Endodermal cell (in vitro differentiated cells): ENCODE measurements around the gene INPP4A. TPM values are rescaled to one million over a fixed set of nuclear protein-coding genes. Genes with fewer than 3 reads are reported as not detected.

Experiments used
- DNase-seq: peaks from one replicate; pipeline ENCODE4 v3.0.0-alpha.2; 2017
- H3K27ac ChIP-seq: 2 replicates; pipeline ENCODE4 v1.5.1; 2013; ENCODE audit warnings: mild to moderate bottlenecking, low read depth, low read length, moderate library complexity
- H3K27me3 ChIP-seq: 2 replicates; pipeline ENCODE4 v1.6.1; 2013; ENCODE audit warnings: mild to moderate bottlenecking, low read length, moderate library complexity; ENCODE audit not compliant: insufficient read depth, control insufficient read depth, poor library complexity, severe bottlenecking
- H3K36me3 ChIP-seq: 2 replicates; pipeline ENCODE4 v1.7.0; 2013; ENCODE audit warnings: mild to moderate bottlenecking, low read length, moderate library complexity; ENCODE audit not compliant: control insufficient read depth, insufficient read depth
- H3K4me1 ChIP-seq: one replicate; pipeline ENCODE4 v1.7.0; 2013; ENCODE audit warnings: low read length; ENCODE audit not compliant: control insufficient read depth, insufficient read depth
- H3K4me3 ChIP-seq: 2 replicates; pipeline ENCODE4 v1.5.1; 2013; ENCODE audit warnings: mild to moderate bottlenecking, low read length, moderate library complexity
- H3K9ac ChIP-seq: 2 replicates; pipeline ENCODE4 v1.6.1; 2013; ENCODE audit warnings: mild to moderate bottlenecking, low read length, moderate library complexity; ENCODE audit not compliant: poor library complexity, severe bottlenecking; ENCODE audit errors: extremely low read depth
- H3K9me3 ChIP-seq: 2 replicates; pipeline ENCODE4 v1.6.1; 2013; ENCODE audit warnings: mild to moderate bottlenecking, low read length, moderate library complexity; ENCODE audit not compliant: control insufficient read depth
- H3K27ac Mint-ChIP-seq: 2 replicates; pipeline ENCODE4 v1.8.0; 2020; ENCODE audit warnings: mixed read lengths
- H3K27me3 Mint-ChIP-seq: 2 replicates; pipeline ENCODE4 v1.8.0; 2021; ENCODE audit warnings: mild to moderate bottlenecking, mixed read lengths; ENCODE audit not compliant: insufficient read depth
- H3K36me3 Mint-ChIP-seq: 2 replicates; pipeline ENCODE4 v1.8.0; 2020; ENCODE audit warnings: low read depth, mixed read lengths
- H3K4me1 Mint-ChIP-seq: 2 replicates; pipeline ENCODE4 v1.8.0; 2020; ENCODE audit warnings: mixed read lengths
- H3K4me3 Mint-ChIP-seq: 2 replicates; pipeline ENCODE4 v1.8.0; 2020; ENCODE audit warnings: mild to moderate bottlenecking, moderate library complexity, mixed read lengths
- H3K9me3 Mint-ChIP-seq: 2 replicates; pipeline ENCODE4 v1.8.0; 2020; ENCODE audit warnings: mild to moderate bottlenecking, mixed read lengths
- CTCF ChIP-seq: fragments of 200-600 bp; sonication (generic); conservative IDR thresholded peaks from 2 replicates; pipeline ENCODE4 v1.5.0; 2021; ENCODE audit warnings: antibody characterized with exemption, mild to moderate bottlenecking
- WGBS, 2 experiments: methylation state at CpG; one replicate each; pipeline versions ENCODE4 v1.1.5 to v1.1.7; 2013; ENCODE audit warnings: missing lambda C conversion rate in 2 of 2, mixed read lengths in 1 of 2; ENCODE audit not compliant: insufficient coverage in 1 of 2, insufficient read length in 1 of 2; 5-methylcytosine and 5-hydroxymethylcytosine counted together
- total RNA-seq, 2 donors: library from RNA; stranded (reverse); fragmentation: NEBNext Ultra II Directional in 1 of 2; extraction: Animal tissue kit (Norgen Biotek cat#: 25700) in 1 of 2; gene quantifications; 2 replicates in 1 of 2; 3 replicates in 1 of 2; pipeline ENCODE4 v1.2.1, GENCODE V29; 2021

INPP4A gene
- total RNA-seq, 2 donors from 2014 or later, result 84.9 to 94.2 TPM

GRCh38 chr2:98505311-98505808, 60.7 kb downstream of the INPP4A start:
- no peaks in the 10 kb centered on the region for H3K9me3 ChIP-seq
- peaks cover 47% of the 10 kb centered on the region for H3K36me3 ChIP-seq
- H3K36me3 Mint-ChIP-seq, result peaks cover 22% of the 10 kb centered on the region
- no peak overlapping the region for H3K9ac ChIP-seq
- no peak overlapping the region for H3K4me3 ChIP-seq
- H3K4me3 Mint-ChIP-seq, result no peak overlapping the region
- peaks cover 67% of the 10 kb centered on the region for H3K4me1 Mint-ChIP-seq
- peaks cover 27% of the 10 kb centered on the region for H3K4me1 ChIP-seq
- no peak for DNase-seq
- no peak overlapping the region for H3K27ac ChIP-seq
- H3K27ac Mint-ChIP-seq, result no peak overlapping the region
- H3K9me3 Mint-ChIP-seq, result no peaks in the 10 kb centered on the region
- no peak for TF ChIP-seq CTCF
- H3K27me3 Mint-ChIP-seq, result no peaks in the 10 kb centered on the region
- H3K27me3 ChIP-seq, result no peaks in the 10 kb centered on the region
- 74 to 93% methylated on average over 4 to 7 of the region's 7 CpGs for WGBS, 2 experiments

- no peak for TF ChIP-seq CTCF
- Histone ChIP-seq H3K27me3 (no peaks in the 10 kb centered on the region), H3K4me1 (peaks cover 28% of the 10 kb centered on the region), H3K9ac (no peak overlapping the region), H3K9me3 (no peaks in the 10 kb centered on the region), H3K4me3 (no peak overlapping the region), H3K27ac (no peak overlapping the region), H3K36me3 (peaks cover 48% of the 10 kb centered on the region)
- Mint-ChIP-seq H3K36me3 (peaks cover 19% of the 10 kb centered on the region), H3K27me3 (no peaks in the 10 kb centered on the region), H3K27ac (no peak overlapping the region), H3K4me3 (no peak overlapping the region), H3K9me3 (no peaks in the 10 kb centered on the region), H3K4me1 (peaks cover 64% of the 10 kb centered on the region)
- DNase-seq, result no peak
- WGBS, 2 experiments, result 92 to 98% methylated on average over 6 to 7 of the region's 7 CpGs
These were observed 61.5 kb downstream of the INPP4A start for GRCh38 chr2:98505971-98506664.

- Histone ChIP-seq H3K9me3 (no peaks in the 10 kb centered on the region), H3K36me3 (peaks cover 46% of the 10 kb centered on the region), H3K9ac (no peak overlapping the region), H3K27ac (no peak overlapping the region), H3K27me3 (no peaks in the 10 kb centered on the region), H3K4me1 (peaks cover 35% of the 10 kb centered on the region), H3K4me3 (no peak overlapping the region)
- Mint-ChIP-seq H3K36me3 (peaks cover 17% of the 10 kb centered on the region), H3K27ac (no peak overlapping the region), H3K4me1 (peaks cover 66% of the 10 kb centered on the region), H3K9me3 (no peaks in the 10 kb centered on the region), H3K4me3 (no peak overlapping the region), H3K27me3 (no peaks in the 10 kb centered on the region)
- no peak for DNase-seq
- 94% methylated on average over 2 to 6 of the region's 8 CpGs for WGBS, 2 experiments
- no peak for TF ChIP-seq CTCF
These were observed 62.2 kb downstream of the INPP4A start for GRCh38 chr2:98506881-98507280.
